Left forelimb (tissue), 1 donor: ENCODE results near the gene TBC1D5.
"Not testable (repeated sequence)": the region's sequence is repeated elsewhere in the genome, so short reads cannot be mapped to it uniquely, and the experiment has no call there.

Experiments used
- DNase-seq: peaks from one replicate; pipeline ENCODE4 v3.0.0-alpha.2; 2018; ENCODE audit warnings: low spot score

TBC1D5 gene

GRCh38 chr3:17402442-17402841 is 340.0 kb downstream of the TBC1D5 start:
- DNase-seq = no peak

GRCh38 chr3:17401912-17402311 is 340.5 kb downstream of the TBC1D5 start:
- DNase-seq = no peak

- no peak for DNase-seq
These were observed 342.8 kb downstream of the TBC1D5 start for GRCh38 chr3:17399586-17399985.

GRCh38 chr3:17398959-17399551 is 343.4 kb downstream of the TBC1D5 start:
- DNase-seq = no peak

GRCh38 chr3:17396036-17396435 is 346.4 kb downstream of the TBC1D5 start:
- no peak for DNase-seq

- no peak for DNase-seq
These were observed 347.8 kb downstream of the TBC1D5 start for GRCh38 chr3:17394541-17395155.

- DNase-seq = not testable (repeated sequence)
These were observed 349.9 kb downstream of the TBC1D5 start for GRCh38 chr3:17392516-17392915.

- DNase-seq = no peak
These were observed 351.6 kb downstream of the TBC1D5 start for GRCh38 chr3:17390785-17391184.

GRCh38 chr3:17387108-17387507 is 355.3 kb downstream of the TBC1D5 start:
- no peak for DNase-seq

- no peak for DNase-seq
These were observed 356.0 kb downstream of the TBC1D5 start for GRCh38 chr3:17386432-17386831.

- no peak for DNase-seq
These were observed 357.7 kb downstream of the TBC1D5 start for GRCh38 chr3:17384567-17385296.

- DNase-seq = no peak
These were observed 369.1 kb downstream of the TBC1D5 start for GRCh38 chr3:17373304-17373703.

- DNase-seq = no peak
These were observed 369.8 kb downstream of the TBC1D5 start for GRCh38 chr3:17372362-17373210.

- no peak for DNase-seq
These were observed 372.5 kb downstream of the TBC1D5 start for GRCh38 chr3:17369973-17370372.

- no peak for DNase-seq
These were observed 375.3 kb downstream of the TBC1D5 start for GRCh38 chr3:17367171-17367570.

GRCh38 chr3:17360991-17361390 is 381.4 kb downstream of the TBC1D5 start:
- DNase-seq = no peak

GRCh38 chr3:17359911-17360310 is 382.5 kb downstream of the TBC1D5 start:
- DNase-seq = no peak

- DNase-seq = no peak
These were observed 385.3 kb downstream of the TBC1D5 start for GRCh38 chr3:17357035-17357710.

- DNase-seq = no peak
These were observed 385.8 kb downstream of the TBC1D5 start for GRCh38 chr3:17356585-17356984.

GRCh38 chr3:17355591-17355990 is 386.8 kb downstream of the TBC1D5 start:
- DNase-seq = no peak

- no peak for DNase-seq
These were observed 388.1 kb downstream of the TBC1D5 start for GRCh38 chr3:17354341-17354740.

- DNase-seq = no peak
These were observed 389.8 kb downstream of the TBC1D5 start for GRCh38 chr3:17352620-17353019.
